GM12874 (cell line): ENCODE results near the gene SYNE1.

Experiments
- CTCF ChIP-seq: IDR thresholded peaks from 2 replicates; pipeline ENCODE4 v1.5.1; 2011; ENCODE audit warnings: low read depth, mild to moderate bottlenecking, control low read depth, low read length, moderate library complexity; ENCODE audit not compliant: insufficient read depth

SYNE1 gene

GRCh38 chr6:152212437-152212836 lies 424.7 kb downstream of the SYNE1 start:
- no peak for TF ChIP-seq CTCF

GRCh38 chr6:152209211-152209610 lies 428.0 kb downstream of the SYNE1 start:
- no peak for TF ChIP-seq CTCF

GRCh38 chr6:152207915-152208714 lies 429.0 kb downstream of the SYNE1 start:
- no peak for TF ChIP-seq CTCF

DNA sequence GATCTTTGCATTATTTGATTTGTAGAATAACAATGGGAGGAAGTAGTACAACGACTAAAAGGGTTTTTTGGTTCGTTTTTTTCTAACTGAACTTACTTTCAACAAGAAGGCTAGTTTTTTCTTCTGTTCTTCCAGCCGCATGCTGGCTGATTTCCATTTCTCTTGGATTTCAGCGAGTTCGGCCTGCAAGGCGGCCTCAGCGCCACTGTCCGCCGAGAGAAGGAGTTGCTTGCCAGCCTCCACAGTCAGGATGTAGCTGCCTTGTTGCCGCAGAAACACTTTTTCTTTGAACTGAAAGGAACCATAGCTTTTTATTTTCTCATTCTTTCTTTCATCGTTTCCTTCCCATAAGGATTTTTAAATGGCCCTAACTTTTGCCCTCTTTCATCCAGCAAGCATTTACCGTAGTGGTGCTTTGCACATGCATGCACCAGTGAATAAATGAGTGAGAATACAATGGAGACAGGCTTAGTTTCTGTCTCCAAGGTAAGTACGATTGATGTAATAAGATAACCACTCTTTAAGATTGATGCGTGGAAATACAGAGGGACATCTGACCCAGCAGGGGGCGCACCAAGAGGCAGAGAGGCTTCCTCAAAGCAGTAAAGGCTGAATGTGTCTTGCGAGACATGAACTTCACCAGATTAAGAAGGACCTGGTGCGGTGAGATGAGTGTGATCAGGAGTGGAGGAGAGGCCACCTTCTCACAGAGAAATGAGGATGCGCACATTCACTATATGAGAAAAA lies 430.9 kb downstream of the SYNE1 start:
- peak; percentile 54 for TF ChIP-seq CTCF

GRCh38 chr6:152204591-152204990 lies 432.6 kb downstream of the SYNE1 start:
- TF ChIP-seq CTCF, result no peak

DNA sequence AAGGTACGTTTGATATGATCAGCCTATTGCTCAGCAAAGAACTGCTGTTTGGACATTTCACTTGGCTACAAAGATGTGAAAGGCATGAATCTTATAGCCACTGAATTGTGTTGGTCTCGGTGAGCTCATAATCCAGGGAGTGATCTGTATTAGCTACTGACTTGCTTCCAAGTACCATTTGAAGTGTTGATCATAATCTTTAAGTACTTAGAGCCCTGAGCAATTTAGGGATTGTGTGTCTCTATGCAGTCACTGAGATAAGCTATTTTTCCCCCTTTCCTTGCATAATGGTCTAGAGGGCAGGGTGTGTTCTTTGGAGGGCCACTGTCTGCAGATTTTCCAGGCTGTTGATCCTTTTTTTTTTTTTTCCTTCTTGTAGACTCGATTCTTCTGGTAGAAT lies 436.0 kb downstream of the SYNE1 start:
- TF ChIP-seq CTCF, result no peak

DNA sequence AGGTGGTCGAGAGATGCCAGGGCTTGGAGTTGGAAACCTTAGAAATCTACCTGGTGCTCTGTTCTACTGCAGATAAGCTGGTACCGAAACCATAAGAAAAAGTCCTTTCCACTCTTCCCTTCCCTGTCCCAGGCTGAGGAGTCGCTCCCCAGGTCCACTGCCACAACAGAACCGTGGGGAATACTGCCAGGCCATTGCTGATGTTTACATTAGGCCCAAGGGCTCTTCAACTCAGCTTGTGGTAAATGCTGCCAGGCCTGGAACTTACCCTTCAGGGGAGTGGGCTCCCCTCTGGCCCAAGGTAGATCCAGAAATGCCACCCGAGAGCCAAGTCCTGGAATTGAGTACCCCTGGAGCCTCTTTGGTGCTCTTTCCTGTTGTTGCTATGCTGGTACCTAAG lies 441.3 kb downstream of the SYNE1 start:
- no peak for TF ChIP-seq CTCF
